ENCODE results near the gene BRSK2.
"Not testable (repeated sequence)": the region's sequence is repeated elsewhere in the genome, so short reads cannot be mapped to it uniquely, and the experiment has no call there.

The BRSK2 gene

DNA sequence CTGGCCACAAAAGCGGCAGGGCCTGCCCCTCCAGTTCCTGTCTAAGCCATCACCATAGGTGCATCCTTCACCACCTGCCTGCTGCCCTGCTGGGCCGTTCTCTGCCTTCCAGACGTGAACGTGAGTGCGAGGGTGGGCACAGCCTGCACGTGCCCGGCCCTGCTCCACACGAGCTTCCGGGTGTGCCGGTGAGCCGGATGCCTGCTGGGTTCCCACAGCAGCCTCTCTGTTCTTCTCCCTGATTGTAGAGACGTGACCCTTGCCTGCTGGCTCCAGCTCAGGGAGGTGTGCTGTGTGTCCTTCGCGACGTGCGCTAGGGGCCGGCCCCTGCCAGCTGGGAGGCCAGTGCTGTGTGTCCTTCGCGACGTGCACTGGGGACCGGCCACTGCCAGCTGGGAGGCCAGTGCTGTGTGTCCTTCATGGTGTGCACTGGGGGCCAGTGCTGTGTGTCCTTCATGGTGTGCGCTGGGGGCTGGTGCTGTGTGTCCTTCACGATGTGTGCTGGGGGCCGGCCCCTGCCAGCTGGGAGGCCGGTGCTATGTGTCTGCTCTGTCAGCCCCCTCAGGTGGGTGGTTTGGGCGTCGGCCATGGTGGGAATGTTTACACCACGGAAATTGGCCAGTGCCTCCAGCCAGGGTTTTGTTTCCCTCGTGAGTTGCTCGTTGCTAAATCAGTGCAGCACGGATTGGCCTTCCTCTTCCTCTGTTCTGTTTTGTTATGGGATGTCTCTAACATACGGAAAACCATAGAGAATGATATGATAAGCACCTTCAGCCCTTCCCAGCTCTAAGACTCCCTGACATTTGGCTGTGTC is 35.4 kb upstream of the BRSK2 start:
- no peak for DNase-seq (ENCODE audit: low read depth)

DNA sequence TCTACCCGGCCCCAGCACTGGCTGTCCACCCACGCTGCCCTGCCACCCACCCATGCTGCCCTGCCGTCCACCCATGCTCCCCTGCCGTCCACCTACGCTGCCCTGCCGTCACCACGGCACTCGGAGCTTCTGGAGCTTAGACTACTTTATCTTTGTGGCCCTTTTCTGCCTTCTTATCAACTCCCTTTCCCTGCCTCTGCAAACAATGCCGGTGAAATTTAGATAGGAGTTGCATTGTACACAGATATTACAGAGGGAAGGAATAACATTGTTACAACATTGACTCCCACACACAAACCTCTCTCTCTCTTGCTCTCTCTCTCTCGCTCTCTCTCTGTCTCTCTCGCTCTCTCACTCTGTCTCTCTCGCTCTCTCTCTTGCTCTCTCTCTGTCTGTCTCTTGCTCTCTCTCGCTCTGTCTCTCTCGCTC is 33.7 kb upstream of the BRSK2 start:
- no peak for DNase-seq (ENCODE audit: low read depth)

DNA sequence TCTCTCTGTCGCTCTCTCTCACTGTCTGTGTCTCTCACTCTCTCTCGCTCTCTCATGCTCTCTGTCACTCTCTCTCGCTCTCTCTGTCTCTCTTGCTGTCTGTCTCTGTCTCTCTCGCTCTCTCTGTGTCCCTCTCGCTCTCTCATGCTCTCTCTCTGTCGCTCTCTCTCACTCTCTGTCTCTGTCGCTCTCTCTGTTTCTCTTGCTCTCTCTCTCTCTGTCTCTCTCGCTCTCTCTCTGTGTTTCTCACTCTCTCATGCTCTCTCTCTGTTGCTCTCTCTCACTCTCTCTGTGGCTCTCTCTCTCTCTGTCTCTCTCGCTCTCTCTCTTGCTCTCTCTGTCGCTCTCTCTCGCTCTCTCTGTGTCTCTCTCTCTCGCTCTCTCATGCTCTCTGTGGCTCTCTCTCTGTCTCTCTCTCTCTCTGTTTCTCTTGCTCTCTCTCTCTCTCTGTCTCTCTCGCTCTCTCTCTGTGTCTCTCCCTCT is 33.2 kb upstream of the BRSK2 start:
- no peak for DNase-seq (ENCODE audit: low read depth)

DNA sequence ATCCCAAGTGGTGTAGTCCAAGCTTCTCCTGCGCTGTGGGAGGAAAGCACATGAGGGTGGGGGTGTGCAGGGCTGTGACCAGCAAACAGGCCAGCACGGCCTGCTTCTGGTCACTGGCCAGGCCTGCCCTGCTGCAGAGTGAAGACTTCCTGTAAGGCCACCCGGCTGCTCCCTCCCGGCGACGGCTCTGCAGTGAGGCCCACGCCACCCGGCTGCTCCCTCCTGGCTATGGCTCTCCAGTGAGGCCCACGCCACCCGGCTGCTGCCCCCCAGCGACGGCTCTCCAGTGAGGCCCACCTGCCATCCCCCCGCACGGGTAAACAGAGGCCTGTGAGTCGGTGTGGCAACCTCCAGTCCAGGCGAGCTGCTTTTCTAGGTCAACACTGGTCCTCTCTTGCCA is 31.4 kb upstream of the BRSK2 start:
- no peak for DNase-seq (ENCODE audit: low read depth)

DNA sequence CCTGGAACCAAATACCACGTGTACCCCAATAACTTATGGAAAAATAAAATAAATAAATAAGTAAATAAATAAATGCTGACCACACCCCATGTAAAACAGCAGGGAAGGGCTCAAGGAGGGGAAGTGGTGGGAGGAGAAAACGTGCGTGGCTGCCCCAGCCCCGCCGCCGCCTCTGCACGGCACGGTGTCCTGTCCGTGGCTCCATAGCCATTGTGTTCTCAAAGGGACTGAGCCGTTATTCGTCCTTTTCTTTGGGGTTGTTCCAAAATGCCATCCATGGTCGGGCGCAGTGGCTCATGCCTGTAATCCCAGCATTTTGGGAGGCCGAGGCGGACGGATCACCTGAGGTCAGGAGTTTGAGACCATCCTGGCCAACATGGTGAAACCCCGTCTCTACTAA is 30.8 kb upstream of the BRSK2 start:
- DNase-seq (ENCODE audit: low read depth), result not testable (repeated sequence)

DNA sequence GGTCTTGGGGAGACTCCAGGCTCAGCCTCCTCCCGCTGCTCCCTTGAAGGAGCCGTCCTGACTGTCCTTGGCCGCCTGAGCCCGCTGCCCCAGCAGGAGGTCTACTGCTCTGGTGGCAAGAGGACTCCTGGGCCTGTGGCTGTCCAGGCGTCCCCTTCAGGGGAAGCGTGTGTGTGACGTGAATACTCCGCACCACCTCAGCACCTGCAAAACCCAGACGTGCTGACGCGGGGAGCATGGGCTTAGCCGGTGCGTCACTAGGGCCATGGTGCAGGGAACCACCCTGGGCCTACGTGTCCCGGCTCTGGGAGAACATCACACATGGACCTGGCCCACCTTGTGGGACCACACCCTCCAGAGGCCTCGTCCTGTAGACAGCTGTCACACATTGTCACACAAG is 30.2 kb upstream of the BRSK2 start:
- no peak for DNase-seq (ENCODE audit: low read depth)

DNA sequence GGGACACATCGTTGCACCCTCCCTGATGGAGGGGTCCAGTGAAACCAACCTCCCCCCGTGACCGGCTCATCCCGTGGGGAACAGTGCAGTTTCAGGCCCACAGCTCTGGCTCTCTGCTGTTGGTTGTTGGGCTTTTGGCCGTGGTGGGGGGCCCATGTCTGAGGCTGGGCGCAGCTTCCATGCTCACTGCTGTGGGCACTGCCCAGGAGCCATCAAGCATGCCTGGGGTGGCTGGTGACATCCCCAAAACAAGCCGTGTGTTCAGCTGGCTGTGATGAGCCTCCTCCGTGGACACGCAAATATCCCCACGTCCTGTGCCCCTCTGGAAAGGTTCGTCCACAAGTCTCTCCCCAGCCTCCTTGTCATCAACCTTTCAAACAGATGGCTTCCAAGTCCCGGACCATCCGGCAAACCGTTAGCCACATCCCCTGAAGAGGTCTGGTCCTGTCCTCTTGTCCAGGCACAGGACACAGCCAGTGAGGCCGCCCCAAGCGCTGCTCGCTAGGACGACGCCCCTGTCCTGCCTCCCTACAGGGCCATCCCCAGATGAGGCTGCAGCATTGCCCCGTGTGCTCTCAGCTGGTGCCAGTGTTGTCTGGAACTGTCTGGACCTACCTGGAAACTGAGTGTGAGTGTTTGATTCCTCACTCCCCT is 29.4 kb upstream of the BRSK2 start:
- no peak for DNase-seq (ENCODE audit: low read depth)

DNA sequence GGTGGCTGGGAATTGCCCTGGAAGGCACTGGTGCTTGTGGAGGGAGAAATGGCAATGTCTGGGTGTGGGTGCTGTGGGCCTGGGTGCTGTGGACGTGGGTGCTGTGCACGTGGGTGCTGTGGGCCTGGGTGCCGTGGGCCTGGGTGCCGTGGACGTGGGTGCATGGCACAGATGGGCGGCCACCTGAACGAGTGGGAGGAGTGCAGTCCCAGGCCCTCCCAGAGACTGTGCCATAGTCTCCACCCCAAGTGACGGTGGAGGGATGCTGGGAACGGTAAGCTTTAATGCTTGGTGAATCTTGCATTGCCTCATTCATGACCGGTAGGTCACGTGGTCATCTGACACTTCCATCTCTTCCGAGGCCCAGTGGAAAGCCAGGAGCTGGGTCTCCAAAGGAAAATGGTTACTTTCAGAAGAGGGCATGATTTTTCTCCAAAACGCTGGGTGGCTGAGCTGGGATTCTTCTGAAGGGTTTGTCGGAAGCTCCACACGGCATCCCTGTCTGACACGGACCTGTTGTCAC is 28.8 kb upstream of the BRSK2 start:
- DNase-seq (ENCODE audit: low read depth), result no peak

DNA sequence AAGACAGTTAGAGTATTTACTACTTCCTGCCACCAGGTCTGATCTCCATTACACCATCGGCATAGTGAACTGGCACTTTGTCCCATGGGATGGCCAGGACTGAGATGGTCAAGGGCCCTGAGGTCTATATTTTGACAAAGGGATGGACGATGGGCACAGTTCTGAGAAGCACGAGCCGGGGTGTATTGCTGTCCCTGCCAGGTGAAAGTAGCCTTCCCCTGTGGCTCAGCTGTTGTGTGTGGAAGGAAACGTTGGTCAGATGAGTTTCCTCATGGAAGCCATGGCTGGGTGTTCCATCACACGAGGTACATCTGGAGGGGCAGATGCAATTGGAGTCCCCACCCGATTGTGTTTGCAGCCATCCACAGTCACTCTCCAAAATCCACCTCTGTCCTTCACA is 27.9 kb upstream of the BRSK2 start:
- DNase-seq (ENCODE audit: low read depth), result no peak

DNA sequence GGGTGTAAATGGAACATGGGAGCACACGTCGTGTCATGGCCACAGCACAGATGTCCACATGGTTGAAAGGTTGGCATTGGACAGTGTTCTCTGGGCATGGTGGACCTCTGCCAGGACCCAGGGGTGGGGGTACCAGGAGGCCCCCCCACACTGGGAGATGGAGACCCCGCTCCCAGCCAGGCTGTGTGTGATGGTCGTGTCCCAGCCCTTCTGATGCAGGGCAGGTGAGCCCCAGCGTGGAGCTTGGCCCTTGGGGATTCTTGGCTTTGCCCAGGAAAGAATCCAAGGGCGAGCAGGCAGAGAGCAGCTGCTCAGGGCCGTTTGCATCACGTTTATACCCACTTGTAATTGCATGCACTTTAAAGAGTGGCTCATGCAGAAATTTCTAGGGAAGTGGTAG is 22.0 kb upstream of the BRSK2 start:
- no peak for DNase-seq (ENCODE audit: low read depth)

DNA sequence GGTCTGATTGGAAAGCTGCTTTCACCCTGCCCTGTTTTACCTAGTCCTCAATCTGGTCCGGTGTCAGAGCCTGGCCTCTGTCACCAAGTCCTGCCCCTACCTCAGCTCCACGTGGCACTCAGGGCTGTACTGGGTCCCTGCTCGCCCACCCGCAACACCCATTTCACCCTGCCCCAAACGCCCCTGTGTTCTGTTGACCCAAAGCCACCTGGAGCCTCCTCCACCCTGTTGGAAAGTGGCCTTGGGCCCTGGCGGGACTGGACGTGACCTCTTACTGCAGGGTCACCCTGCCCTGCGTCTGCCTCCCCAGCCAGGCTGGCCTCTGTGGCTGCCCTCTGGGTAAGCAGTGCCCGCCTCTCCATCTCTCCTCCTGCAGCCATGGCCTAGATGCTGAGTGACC is 21.5 kb upstream of the BRSK2 start:
- DNase-seq (ENCODE audit: low read depth), result no peak

DNA sequence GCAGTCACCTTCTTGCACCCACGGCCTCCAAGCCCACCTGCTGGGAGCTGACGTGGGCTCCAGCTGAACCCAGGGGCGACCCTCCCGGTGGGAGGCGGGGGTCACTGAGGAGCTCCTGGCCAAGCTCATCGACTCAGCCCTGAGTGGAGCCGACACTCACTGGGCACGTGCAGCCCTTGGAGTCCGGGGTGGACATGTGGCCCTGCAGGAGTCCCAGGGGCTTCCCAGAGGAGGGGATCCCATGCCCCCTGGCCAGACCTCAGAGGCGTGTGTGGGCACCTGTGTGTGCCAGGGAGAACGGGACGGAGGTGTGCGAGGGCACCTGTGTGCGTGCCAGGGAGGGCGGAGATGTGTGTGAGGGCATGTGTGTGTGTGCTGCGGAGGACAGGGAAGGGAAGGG is 20.8 kb upstream of the BRSK2 start:
- DNase-seq (ENCODE audit: low read depth), result no peak

DNA sequence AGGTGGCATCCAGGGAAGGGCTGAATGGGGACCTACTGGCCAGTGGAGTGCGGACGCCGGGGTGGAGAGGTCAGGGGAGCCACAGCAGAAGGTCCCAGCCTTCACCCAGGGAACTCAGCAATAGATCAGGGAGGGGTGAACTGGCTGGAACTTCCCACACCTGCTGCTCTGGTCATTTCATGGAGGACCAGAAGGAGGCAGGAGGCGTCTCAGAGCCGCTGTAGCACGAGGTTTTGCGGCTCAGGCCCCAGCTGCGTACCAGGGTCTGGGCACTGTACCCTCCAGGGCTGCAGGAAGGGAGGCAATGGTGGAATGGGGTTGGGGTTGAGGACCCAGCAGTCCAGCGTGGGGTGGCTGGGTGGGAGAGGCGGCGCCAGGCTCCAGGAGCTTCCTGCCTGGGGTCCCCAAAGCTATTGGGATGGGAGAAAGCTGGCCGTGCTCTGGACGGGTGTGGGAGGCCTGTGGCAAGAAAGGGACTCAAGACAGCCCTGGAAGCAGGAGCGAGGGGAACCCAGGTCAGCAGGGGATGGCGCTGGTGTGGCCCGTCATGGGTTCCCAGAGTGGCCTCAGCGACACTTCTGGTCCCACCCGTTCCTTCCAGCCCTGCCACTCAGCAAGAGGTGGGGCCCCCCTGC is 20.2 kb upstream of the BRSK2 start:
- no peak for DNase-seq (ENCODE audit: low read depth)

DNA sequence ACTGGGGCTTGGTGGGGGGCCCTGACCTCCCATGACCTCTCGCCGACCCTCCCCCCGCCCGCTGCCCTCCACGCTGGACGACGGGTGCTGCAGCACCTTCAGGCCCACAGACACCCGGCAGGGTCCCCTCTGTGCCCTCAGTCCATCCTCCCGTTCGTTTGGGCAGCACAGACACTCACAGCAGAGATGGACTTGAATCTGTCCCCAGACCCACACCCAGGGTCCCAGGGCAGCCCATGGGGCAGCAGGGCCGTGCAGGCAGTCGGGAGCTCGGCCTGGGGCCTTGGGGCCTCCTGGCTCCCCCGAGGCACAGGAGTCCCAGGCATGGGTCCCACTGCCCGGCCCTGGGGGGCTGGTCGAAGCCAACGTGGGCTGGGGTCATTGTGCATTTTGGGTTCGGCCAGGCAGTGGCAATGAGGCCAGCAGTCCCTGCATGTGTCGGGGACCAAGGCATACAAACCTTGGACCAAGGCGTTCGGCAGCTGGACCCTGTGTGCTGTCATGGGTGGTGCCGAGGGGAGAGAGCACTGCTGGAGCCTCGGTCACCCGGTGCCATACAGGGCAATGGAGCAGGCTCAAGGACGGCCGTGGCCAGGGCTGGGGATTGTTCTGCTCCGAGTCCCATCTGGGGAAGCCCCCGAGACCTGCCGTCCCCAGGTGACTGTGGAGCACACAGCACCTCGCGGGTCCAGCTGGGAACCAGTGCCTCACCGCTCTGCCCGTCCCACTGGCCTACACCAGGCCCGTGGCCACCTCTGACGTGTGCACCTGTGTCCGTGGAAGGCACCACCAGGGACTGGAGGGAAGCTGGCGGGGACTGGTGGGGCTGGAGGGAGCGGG is 19.3 kb upstream of the BRSK2 start:
- no peak for DNase-seq (ENCODE audit: low read depth)

DNA sequence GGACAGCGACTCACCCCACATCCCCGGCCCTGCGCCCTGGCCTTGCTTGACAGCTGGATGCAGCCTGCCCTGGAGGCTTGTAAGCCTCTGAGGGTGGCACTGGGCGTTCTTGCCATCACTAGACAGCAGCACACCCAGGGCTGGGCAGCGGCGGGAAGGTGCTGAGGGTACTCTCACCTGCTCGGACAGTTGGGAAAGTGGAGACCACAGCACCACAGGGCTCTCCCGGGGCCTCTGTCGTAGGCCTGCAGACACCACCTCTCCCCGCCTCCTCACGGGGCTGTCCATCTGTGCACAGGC is 18.8 kb upstream of the BRSK2 start:
- DNase-seq (ENCODE audit: low read depth), result no peak

DNA sequence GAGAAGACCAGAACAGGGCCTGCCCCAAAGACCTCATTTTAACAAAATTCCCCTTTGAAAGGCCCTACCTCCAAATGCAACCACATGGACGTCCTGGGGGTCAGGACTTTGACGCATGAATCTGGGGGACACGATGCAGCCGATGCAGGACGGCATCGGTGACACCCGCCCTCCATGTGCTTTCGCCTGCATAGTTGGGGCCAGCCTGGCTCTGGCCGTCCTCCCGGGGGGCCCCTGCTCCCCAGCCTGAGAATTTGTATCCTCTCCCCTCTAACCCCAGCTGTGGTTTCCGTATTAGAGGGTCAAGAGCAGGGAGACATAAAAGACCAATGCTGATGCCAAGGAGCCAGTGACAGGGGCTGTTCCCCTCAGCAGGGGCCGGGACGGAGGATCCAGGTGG is 18.4 kb upstream of the BRSK2 start:
- DNase-seq (ENCODE audit: low read depth), result no peak

DNA sequence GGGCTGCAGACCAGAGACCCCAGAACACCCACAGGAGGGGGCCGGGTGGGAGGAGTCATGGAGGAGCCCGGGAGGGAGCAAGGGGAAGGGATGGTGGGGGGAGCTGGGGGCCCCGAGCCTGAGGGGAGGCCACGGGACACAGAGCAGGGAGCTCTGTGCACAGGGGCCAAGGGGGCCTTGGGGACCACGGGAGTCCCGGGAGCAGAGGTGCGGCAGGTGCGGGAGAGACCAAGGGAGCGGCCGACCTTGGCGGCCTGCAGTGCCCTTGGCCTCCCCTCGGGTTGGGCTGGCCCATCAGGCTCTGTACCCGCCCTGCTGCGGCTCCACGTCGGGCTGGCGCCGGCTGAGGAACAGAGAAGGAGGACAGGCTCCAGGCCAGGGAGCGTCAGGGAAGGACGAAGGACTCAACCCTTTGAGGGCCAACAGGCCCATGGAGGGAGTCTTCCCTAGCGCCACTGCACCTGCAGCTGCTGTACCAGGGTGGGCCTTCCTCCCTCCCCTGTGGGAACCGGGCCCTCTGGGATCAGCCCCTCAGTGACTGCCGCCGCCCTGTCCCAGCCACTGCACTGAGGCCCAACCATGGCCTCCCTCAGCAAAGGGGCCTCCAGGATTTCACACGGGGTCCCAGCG is 17.8 kb upstream of the BRSK2 start:
- no peak for DNase-seq (ENCODE audit: low read depth)

DNA sequence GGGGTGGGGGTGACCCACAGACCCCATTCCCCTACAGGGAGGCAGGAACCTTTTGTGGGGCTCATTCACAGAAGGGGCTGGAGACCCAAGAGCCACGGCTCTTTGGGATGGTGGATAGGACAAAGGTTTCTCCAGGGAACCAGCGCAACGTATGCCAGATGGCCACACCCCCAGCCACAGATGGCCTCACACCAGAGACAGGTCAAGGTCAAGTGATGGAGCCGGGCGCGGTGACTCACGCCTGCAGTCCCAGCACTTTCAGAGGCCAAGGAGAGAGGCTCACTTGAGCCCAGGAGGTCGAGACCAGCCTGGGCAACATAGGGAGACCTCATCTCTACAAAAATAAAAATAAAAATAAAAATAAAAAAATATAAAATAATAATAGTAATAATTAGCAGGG is 17.1 kb upstream of the BRSK2 start:
- DNase-seq (ENCODE audit: low read depth), result no peak

DNA sequence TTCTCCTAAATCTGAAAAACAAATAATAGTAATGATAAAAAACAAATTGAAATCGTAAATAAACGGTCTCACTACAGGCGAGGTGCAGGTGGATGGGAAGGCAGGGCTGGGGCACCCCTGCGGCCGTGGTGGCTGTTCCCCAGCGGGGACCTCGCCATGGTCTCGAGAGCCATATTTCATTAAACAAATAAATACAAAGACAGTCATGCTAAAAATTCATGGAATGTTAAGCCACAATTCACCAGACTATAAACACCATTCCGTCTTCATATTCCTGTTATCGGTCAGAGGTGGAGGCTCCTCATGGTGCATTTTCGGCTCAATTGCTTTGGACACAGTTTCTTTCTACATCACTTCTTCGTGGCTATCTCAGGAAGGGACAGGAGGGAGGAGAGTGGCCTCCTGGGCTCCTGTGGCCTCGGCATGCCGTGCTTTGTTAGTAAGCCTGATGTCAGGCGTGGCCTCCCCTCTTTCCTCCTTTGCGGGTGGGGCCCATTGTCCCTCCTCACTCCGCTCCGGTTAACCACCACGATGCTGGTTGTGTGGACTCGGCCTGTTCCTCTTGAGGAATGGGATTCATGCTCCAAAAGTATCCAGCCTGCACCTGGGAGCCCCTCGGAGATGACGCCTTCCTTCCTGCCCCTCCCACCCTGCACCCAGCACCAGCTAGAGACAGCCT is 16.1 kb upstream of the BRSK2 start:
- no peak for DNase-seq (ENCODE audit: low read depth)

DNA sequence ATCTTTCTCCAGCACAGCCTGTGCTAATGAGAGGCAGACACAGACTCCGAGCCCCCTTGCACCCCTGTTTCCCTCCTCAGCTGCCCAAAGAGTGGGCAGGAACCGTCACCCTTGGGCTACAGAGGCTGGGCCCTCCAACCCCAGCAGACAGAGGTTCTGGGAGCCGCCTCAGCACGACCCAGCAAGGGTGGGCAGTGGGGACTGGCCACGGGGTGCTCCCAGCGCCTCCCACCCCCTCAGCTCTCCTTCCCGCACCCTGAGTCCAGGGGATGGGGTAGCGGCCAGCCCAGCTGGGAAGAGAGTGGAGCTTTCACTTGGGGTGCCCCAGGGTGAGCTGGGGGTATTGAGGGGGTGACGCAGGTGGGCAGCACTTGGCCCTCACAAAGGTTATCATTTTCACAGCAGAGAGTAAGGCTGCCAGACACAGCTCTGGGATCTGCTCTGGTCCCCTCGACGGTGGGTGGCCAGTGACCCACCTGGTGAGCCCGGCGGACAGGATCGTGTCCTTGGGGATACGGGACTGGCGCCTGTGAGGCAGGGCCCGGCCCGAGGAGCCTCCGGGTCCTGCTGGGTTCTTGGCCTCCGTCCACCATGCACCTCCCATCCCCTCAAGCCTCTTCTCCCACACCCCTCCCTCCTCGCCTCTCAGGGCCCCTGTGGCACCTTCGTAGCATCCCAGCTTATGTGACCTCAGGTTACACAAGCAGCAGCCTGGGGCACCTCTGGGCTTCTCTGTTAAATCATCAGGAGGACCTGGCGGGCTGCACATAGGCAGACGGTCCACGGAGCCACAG is 14.4 kb upstream of the BRSK2 start:
- DNase-seq (ENCODE audit: low read depth), result no peak

DNA sequence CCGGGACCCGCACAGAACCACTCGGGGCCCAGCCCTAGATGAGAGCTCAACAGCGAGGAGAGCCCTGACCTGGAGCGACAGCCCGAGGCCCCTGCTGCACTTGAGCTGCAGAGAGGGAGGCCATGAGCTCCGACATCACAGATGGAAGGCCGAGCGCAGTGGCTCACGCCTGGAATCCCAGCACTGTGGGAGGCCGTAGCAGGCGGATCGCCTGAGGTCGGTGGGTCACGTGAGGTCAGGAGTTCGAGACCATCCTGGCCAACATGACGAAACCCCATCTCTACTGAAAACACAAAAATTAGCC is 13.8 kb upstream of the BRSK2 start:
- DNase-seq (ENCODE audit: low read depth), result no peak

All from GM04504 (cell line).